ENCODE results near the gene FPGT. TPM values are rescaled to one million over a fixed set of nuclear protein-coding genes. Genes with fewer than 3 reads are reported as not detected.

The FPGT gene
- total and polyA plus RNA-seq, 2 donors (not counting 1 experiment from before 2014, with no cell fraction given), result 2.1 to 10.7 TPM

DNA sequence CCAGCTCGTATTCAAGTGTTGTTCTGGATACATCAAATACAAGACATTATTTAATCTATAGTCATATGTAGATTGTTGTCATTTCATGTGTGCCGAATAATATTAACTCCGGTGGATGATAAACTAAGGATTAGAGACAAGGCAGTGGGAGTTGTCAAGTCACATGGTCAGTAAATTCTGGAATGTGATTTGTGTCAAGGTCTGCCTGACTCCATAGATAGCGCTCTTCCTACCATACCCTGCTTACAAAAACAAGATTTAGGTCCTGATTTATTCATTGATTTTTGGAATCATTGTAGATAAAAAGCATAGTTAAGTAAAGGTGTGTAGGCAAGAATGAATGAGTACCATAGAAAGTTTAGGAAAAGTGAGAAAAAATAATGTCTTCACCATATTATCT, 39.7 kb downstream of the FPGT start:
- no peaks in the 10 kb centered on the region for H3K4me1 Mint-ChIP-seq
- Histone ChIP-seq H3K9me3 (ENCODE audit: control extremely low read depth in 1 of 3, control insufficient read depth in 2 of 3, insufficient read depth in 1 of 3, low read length in 2 of 3) (no peaks in the 10 kb centered on the region), H3K4me3 (ENCODE audit: control extremely low read depth in 1 of 5, extremely low read depth in 1 of 5, insufficient read depth in 1 of 5, low read depth in 2 of 5, low read length in 4 of 5) (no peak overlapping the region), H3K4me2 (replicated peaks; ENCODE audit: low read depth, low read length, poor library complexity, severe bottlenecking) (no peak overlapping the region), H3K27ac (ENCODE audit: low read length in 2 of 2) (no peak overlapping the region), H3K27me3 (replicated peaks in 1 of 4; ENCODE audit: control extremely low read depth in 1 of 4, control insufficient read depth in 3 of 4, insufficient read depth in 4 of 4, low read length in 3 of 4) (no peaks in the 10 kb centered on the region), H3K36me3 (replicated peaks in 1 of 2; ENCODE audit: control extremely low read depth in 1 of 2, control insufficient read depth in 1 of 2, extremely low read depth in 1 of 2, insufficient read depth in 2 of 2, low read length in 1 of 2) (no peaks in the 10 kb centered on the region), H3K9ac (ENCODE audit: low read length) (no peak overlapping the region), H3K79me2 (ENCODE audit: control insufficient read depth, insufficient read depth, low read length) (no peaks in the 10 kb centered on the region), H4K20me1 (ENCODE audit: control insufficient read depth, insufficient read depth, low read length, poor library complexity, severe bottlenecking) (no peaks in the 10 kb centered on the region), H2AFZ (ENCODE audit: insufficient read depth, low read depth, low read length, poor library complexity, severe bottlenecking) (no peak overlapping the region), H3K4me1 (ENCODE audit: control insufficient read depth in 2 of 2, insufficient read depth in 2 of 2, low read length in 2 of 2) (no peaks in the 10 kb centered on the region)
- TF ChIP-seq EZH2 (IDR thresholded peaks at IDR 0.05; ENCODE audit: borderline replicate concordance, insufficient read depth, low read depth, low read length, poor library complexity, severe bottlenecking), result no peak
- TF ChIP-seq, protein P1, sequence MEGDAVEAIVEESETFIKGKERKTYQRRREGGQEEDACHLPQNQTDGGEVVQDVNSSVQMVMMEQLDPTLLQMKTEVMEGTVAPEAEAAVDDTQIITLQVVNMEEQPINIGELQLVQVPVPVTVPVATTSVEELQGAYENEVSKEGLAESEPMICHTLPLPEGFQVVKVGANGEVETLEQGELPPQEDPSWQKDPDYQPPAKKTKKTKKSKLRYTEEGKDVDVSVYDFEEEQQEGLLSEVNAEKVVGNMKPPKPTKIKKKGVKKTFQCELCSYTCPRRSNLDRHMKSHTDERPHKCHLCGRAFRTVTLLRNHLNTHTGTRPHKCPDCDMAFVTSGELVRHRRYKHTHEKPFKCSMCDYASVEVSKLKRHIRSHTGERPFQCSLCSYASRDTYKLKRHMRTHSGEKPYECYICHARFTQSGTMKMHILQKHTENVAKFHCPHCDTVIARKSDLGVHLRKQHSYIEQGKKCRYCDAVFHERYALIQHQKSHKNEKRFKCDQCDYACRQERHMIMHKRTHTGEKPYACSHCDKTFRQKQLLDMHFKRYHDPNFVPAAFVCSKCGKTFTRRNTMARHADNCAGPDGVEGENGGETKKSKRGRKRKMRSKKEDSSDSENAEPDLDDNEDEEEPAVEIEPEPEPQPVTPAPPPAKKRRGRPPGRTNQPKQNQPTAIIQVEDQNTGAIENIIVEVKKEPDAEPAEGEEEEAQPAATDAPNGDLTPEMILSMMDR (IDR thresholded peaks at IDR 0.05), result no peak
- ATAC-seq (ENCODE audit: low read depth) (no peak), DNase-seq (no peak)
- intact Hi-C loops (cut with micrococcal nuclease), result no loop called here
- H3K27ac Mint-ChIP-seq, result no peak overlapping the region
- ChIA-PET CTCF (no interaction called here), POLR2A (no interaction called here)
- no peaks in the 10 kb centered on the region for H3K9me3 Mint-ChIP-seq (ENCODE audit: insufficient read depth)
- WGBS (ENCODE audit: insufficient coverage), result no CpG with 5 or more reads among the region's 4 CpGs
- H3K4me3 Mint-ChIP-seq, result no peak overlapping the region
- no peaks in the 10 kb centered on the region for H3K27me3 Mint-ChIP-seq

DNA sequence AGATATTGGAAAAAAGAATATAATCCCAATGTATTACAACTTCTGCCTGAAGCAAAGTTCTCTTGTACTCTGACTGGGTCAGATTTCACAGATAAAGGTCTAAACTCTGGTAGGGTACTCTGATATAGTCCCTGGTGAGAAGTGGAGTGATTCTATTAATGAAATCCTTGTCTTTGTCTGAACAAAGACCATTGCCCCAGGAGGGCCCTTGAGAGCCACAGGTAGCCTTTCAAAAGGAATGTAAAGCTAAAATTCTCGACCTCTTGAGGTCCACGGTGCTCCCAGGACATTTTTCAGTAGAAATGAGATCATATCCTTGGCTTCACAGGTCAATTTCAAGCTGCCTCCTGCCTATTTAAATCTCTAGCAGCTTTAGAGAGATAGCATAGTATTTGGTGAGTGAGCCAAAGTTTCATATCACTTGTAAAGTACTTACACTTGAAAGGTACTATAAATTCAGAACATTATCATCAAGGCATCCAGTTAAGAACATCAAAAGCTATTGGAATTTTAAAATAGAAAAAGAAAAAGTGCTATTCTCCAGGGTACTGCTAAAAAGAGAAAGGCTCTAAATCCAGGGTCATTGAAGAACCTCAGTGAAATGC, 47.2 kb downstream of the FPGT start:
- intact Hi-C loops (cut with micrococcal nuclease), result no loop called here
- no peak overlapping the region for H3K4me3 ChIP-seq (ENCODE audit: control extremely low read depth in 1 of 5, extremely low read depth in 1 of 5, insufficient read depth in 1 of 5, low read depth in 2 of 5, low read length in 4 of 5)
- H3K27ac ChIP-seq (ENCODE audit: low read length in 2 of 2), result no peak overlapping the region
- H4K20me1 ChIP-seq (ENCODE audit: control insufficient read depth, insufficient read depth, low read length, poor library complexity, severe bottlenecking), result no peaks in the 10 kb centered on the region
- no peak overlapping the region for H2AFZ ChIP-seq (ENCODE audit: insufficient read depth, low read depth, low read length, poor library complexity, severe bottlenecking)
- no peaks in the 10 kb centered on the region for H3K36me3 ChIP-seq (replicated peaks in 1 of 2; ENCODE audit: control extremely low read depth in 1 of 2, control insufficient read depth in 1 of 2, extremely low read depth in 1 of 2, insufficient read depth in 2 of 2, low read length in 1 of 2)
- CTCF ChIA-PET, result no interaction called here
- Mint-ChIP-seq H3K27me3 (no peaks in the 10 kb centered on the region), H3K4me3 (no peak overlapping the region), H3K4me1 (no peaks in the 10 kb centered on the region), H3K27ac (no peak overlapping the region), H3K9me3 (ENCODE audit: insufficient read depth) (no peaks in the 10 kb centered on the region)
- no peaks in the 10 kb centered on the region for H3K4me1 ChIP-seq (ENCODE audit: control insufficient read depth in 2 of 2, insufficient read depth in 2 of 2, low read length in 2 of 2)
- 35% methylated on average over 2 of the region's 2 CpGs for WGBS (ENCODE audit: insufficient coverage)
- H3K27me3 ChIP-seq (replicated peaks in 1 of 4; ENCODE audit: control extremely low read depth in 1 of 4, control insufficient read depth in 3 of 4, insufficient read depth in 4 of 4, low read length in 3 of 4), result no peaks in the 10 kb centered on the region
- ATAC-seq (ENCODE audit: low read depth), result no peak
- TF ChIP-seq EZH2 (IDR thresholded peaks at IDR 0.05; ENCODE audit: borderline replicate concordance, insufficient read depth, low read depth, low read length, poor library complexity, severe bottlenecking), result no peak
- TF ChIP-seq, protein P1 (IDR thresholded peaks at IDR 0.05), result no peak
- POLR2A ChIA-PET, result no interaction called here
- H3K79me2 ChIP-seq (ENCODE audit: control insufficient read depth, insufficient read depth, low read length), result no peaks in the 10 kb centered on the region
- no peak overlapping the region for H3K4me2 ChIP-seq (replicated peaks; ENCODE audit: low read depth, low read length, poor library complexity, severe bottlenecking)
- H3K9me3 ChIP-seq (ENCODE audit: control extremely low read depth in 1 of 3, control insufficient read depth in 2 of 3, insufficient read depth in 1 of 3, low read length in 2 of 3), result peaks cover 0 to 5% (median 0%) of the 10 kb centered on the region in 3 donors
- no peak for DNase-seq
- no peak overlapping the region for H3K9ac ChIP-seq (ENCODE audit: low read length)

All from B cell (primary cell).